Erythroblast (primary cell): ENCODE measurements around the gene KIAA1671.

Source experiments
- GATA1 ChIP-seq: IDR thresholded peaks from 2 replicates; pipeline ENCODE4 v1.6.1; 2011; ENCODE audit warnings: low read depth, mild to moderate bottlenecking, control low read depth, low read length, moderate library complexity
- POLR2A ChIP-seq: IDR thresholded peaks from 2 replicates; pipeline ENCODE4 v1.6.1; 2011; ENCODE audit warnings: mild to moderate bottlenecking, low read length

DNA sequence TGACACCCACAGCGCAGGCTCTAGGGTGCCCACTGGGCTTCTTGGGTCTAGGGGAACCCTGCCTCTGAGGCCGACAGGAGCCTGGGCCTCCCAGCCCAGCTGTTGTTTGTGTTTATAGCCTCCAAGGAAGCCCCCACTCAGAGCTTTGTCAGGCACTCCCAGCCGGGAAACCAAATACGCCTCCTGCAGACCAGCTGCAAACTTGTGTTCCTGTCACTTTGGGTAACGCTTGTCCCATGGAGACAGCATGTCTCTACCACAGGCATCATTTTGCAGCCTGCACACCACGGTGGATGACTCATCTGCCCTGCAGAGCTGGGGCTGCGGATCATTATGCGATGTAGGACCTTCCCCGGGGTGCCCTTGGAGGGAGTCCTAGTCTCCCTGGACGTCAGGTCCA, 206.5 kb downstream of the KIAA1671 start:
- TF ChIP-seq POLR2A = no peak
- TF ChIP-seq GATA1 = no peak
